HFFc6 (cell line): Measurements from ENCODE around the gene ZFYVE28. TPM values are rescaled to one million over a fixed set of nuclear protein-coding genes. Genes with fewer than 3 reads are reported as not detected.

Experiments used
- DNase-seq: peaks from one replicate; pipeline ENCODE4 v3.0.0-alpha.2; 2018
- H3K27ac Mint-ChIP-seq: 2 replicates; pipeline ENCODE4 v1.8.0; 2020; ENCODE audit warnings: mild to moderate bottlenecking, mixed read lengths
- H3K27me3 Mint-ChIP-seq: 2 replicates; pipeline ENCODE4 v1.8.0; 2021; ENCODE audit warnings: mild to moderate bottlenecking, moderate library complexity, mixed read lengths; ENCODE audit not compliant: insufficient read depth
- H3K36me3 Mint-ChIP-seq: 2 replicates; pipeline ENCODE4 v1.8.0; 2021; ENCODE audit warnings: low read depth, mixed read lengths
- H3K4me1 Mint-ChIP-seq: 2 replicates; pipeline ENCODE4 v1.8.0; 2020; ENCODE audit warnings: low read depth, mixed read lengths
- H3K4me3 Mint-ChIP-seq: 2 replicates; pipeline ENCODE4 v1.8.0; 2020; ENCODE audit warnings: mild to moderate bottlenecking, moderate library complexity, mixed read lengths
- H3K9me3 Mint-ChIP-seq: 2 replicates; pipeline ENCODE4 v1.8.0; 2020; ENCODE audit warnings: mild to moderate bottlenecking, mixed read lengths
- total RNA-seq, 6 experiments: library from RNA; stranded (reverse); fragmentation: NEBNext Ultra II Directional; extraction: Animal tissue kit (Norgen Biotek cat#: 25700); gene quantifications; 2 replicates in 1 of 6; 3 replicates in 5 of 6; pipeline ENCODE4 v1.2.3, GENCODE V29; 2021
- TF ChIP-seq, protein P1 (sequence below): fragments of 200-600 bp; sonication (generic); IDR thresholded peaks from 2 replicates; pipeline ENCODE4 v1.5.0; 2021; ENCODE audit warnings: antibody characterized with exemption, mild to moderate bottlenecking

The ZFYVE28 gene
- total RNA-seq, 6 experiments from 2014 or later, result 1.8 to 5.4 (median 2.2) TPM

GRCh38 chr4:2341911-2342652 lies 76.4 kb downstream of the ZFYVE28 start:
- TF ChIP-seq, protein P1, sequence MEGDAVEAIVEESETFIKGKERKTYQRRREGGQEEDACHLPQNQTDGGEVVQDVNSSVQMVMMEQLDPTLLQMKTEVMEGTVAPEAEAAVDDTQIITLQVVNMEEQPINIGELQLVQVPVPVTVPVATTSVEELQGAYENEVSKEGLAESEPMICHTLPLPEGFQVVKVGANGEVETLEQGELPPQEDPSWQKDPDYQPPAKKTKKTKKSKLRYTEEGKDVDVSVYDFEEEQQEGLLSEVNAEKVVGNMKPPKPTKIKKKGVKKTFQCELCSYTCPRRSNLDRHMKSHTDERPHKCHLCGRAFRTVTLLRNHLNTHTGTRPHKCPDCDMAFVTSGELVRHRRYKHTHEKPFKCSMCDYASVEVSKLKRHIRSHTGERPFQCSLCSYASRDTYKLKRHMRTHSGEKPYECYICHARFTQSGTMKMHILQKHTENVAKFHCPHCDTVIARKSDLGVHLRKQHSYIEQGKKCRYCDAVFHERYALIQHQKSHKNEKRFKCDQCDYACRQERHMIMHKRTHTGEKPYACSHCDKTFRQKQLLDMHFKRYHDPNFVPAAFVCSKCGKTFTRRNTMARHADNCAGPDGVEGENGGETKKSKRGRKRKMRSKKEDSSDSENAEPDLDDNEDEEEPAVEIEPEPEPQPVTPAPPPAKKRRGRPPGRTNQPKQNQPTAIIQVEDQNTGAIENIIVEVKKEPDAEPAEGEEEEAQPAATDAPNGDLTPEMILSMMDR, result no peak
- Mint-ChIP-seq H3K36me3 (no peaks in the 10 kb centered on the region), H3K27ac (no peak overlapping the region), H3K9me3 (no peaks in the 10 kb centered on the region), H3K4me3 (no peak overlapping the region), H3K27me3 (peaks cover 10% of the 10 kb centered on the region), H3K4me1 (peaks cover 1% of the 10 kb centered on the region; the same call in 1 of the 2 replicates)
- DNase-seq, result no peak

- Mint-ChIP-seq H3K36me3 (no peaks in the 10 kb centered on the region), H3K9me3 (no peaks in the 10 kb centered on the region), H3K4me1 (no peaks in the 10 kb centered on the region), H3K27ac (no peak overlapping the region), H3K27me3 (peaks cover 15% of the 10 kb centered on the region), H3K4me3 (no peak overlapping the region)
- TF ChIP-seq, protein P1, result no peak
- DNase-seq, result no peak
These were observed 77.1 kb downstream of the ZFYVE28 start for GRCh38 chr4:2341261-2341841.

DNA sequence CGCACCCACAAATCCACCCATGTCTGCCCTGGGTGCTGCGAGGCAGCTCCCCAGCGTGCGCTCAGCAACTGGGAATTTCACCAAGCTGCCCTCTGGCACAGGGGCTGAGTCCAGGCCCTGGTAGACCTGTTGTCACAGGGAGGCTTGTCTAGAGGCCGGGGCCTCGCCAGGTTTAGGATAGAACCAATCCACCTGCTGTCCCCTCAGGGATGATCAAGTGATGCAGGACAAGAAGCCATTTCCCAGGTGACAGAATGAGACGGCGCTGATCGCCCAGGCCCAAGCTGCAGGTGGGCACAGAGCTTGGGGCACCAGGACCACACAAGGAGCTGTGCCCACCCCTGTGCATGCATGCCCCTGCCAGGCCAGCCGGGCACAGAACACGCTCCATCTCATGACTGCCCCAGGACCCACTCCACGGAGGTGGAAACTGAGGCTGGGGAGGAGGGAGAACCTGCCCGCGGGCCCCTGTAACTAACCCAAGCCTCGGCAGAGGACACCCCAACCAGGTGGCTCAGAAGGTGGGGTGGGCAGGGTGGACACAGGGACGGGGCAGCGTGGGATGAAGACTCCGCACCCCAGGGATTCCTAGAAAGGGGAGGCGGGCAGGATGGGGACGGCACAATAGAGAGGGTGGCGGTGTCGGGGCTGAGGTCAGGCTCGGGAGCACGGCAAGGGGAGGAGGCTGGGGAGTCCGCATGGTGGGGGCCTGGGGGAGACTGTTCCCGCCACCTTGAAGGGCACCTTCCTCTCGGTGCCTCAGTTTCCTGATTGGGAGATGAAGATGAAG lies 78.0 kb downstream of the ZFYVE28 start:
- Mint-ChIP-seq H3K36me3 (no peaks in the 10 kb centered on the region), H3K27me3 (peaks cover 18% of the 10 kb centered on the region), H3K4me3 (no peak overlapping the region), H3K27ac (no peak overlapping the region), H3K4me1 (no peaks in the 10 kb centered on the region), H3K9me3 (no peaks in the 10 kb centered on the region)
- TF ChIP-seq, protein P1, result no peak
- no peak for DNase-seq

DNA sequence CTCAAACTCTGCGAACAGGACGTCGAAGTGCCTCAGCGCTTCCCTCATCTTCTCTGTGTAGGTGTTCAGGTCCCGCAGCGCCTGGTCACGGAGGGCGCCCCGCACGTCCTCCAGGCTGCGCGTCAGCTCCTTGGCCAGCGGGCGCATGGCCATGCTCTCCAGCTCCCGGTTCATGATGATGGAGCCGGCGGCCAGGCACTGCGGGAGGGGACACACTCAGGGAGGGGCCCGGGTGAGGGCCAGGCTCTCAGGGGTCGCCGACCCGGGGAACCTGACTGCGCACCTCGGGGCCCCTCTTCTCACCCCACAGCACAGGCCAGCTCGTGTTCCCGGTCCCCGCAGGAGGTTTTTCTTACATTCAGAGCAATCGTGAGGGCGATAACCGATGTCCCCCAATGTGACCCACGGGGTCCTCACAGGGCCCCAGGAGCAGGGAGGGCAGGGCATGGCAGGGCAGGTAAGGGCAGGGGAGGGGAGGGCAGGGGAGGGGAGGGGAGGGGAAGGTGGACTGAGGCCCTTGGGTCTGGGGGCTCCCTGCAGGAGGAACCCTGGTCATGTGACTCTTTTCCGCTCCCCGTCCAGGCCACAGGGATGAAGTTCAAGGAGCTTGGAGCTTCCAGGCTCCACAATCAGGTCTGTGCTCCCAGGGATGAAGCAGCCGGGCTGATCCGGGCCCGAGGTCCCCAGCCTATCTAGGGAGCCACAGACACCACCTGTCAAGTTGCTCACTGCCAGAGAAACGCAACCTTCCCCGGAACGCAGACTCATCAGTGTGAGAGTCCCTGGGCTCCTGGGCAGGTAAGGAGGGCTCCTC lies 78.8 kb downstream of the ZFYVE28 start:
- Mint-ChIP-seq H3K27me3 (peaks cover 18% of the 10 kb centered on the region), H3K9me3 (no peaks in the 10 kb centered on the region), H3K4me1 (no peaks in the 10 kb centered on the region), H3K36me3 (no peaks in the 10 kb centered on the region), H3K4me3 (no peak overlapping the region), H3K27ac (no peak overlapping the region)
- no peak for DNase-seq
- TF ChIP-seq, protein P1, result no peak

- TF ChIP-seq, protein P1, result no peak
- Mint-ChIP-seq H3K4me3 (no peak overlapping the region), H3K27ac (no peak overlapping the region)
These were observed 79.5 kb downstream of the ZFYVE28 start for GRCh38 chr4:2338754-2339457.

More at GRCh38 chr4:2338754-2339457, 79.5 kb downstream of the ZFYVE28 start:
- Mint-ChIP-seq H3K27me3 (peaks cover 17% of the 10 kb centered on the region), H3K36me3 (no peaks in the 10 kb centered on the region), H3K9me3 (no peaks in the 10 kb centered on the region), H3K4me1 (no peaks in the 10 kb centered on the region)
- DNase-seq, result no peak
